ENCODE results near the gene GASK1A. TPM values are rescaled to one million over a fixed set of nuclear protein-coding genes. Genes with fewer than 3 reads are reported as not detected.
A peak's percentile ranks its signal among the peaks of the same experiment; 100 is the strongest.

GASK1A gene
- total RNA-seq, 1 donor from 2014 or later, result 5.9 TPM

GRCh38 chr3:43021186-43021585, 42.1 kb downstream of the GASK1A start:
- Histone ChIP-seq H3K4me3 (no peak overlapping the region), H3K27me3 (ENCODE audit: low read depth) (no peaks in the 10 kb centered on the region), H3K27ac (no peak overlapping the region), H3K4me1 (no peaks in the 10 kb centered on the region), H3K36me3 (no peaks in the 10 kb centered on the region), H3K9me3 (peaks cover 1% of the 10 kb centered on the region)
- intact Hi-C loops (cut with DNase I), result no loop called here
- TF ChIP-seq CTCF (IDR thresholded peaks at IDR 0.05), result no peak
- ATAC-seq (no peak), DNase-seq (no peak)

DNA sequence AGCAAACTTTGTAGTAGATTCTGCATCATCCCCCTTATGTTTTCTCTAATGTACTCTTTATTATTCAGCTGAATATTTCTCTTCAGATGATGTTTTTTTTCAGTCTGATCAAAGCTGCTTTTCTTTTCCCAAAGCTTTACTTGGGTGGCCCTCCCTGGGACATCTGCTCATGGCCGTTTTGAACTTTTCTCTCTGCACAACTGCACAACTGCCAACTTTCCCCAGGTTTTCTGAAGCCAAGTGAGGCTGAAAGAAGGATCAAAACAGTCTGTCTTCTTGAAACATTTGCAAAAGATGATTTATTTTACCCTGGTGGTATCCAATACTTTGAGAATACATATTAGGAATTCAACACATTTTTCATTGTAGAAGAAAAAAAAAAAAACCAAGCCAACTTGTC, 43.0 kb downstream of the GASK1A start:
- no peak for TF ChIP-seq CTCF (IDR thresholded peaks at IDR 0.05)
- no peak for ATAC-seq

GRCh38 chr3:43023066-43023465, 44.0 kb downstream of the GASK1A start:
- Histone ChIP-seq H3K9me3 (no peaks in the 10 kb centered on the region), H3K4me1 (no peaks in the 10 kb centered on the region), H3K27me3 (ENCODE audit: low read depth) (no peaks in the 10 kb centered on the region), H3K36me3 (no peaks in the 10 kb centered on the region), H3K27ac (no peak overlapping the region), H3K4me3 (no peak overlapping the region)
- TF ChIP-seq CTCF (IDR thresholded peaks at IDR 0.05), result no peak
- intact Hi-C loops (cut with DNase I), result no loop called here
- DNase-seq, result no peak
- ATAC-seq, result no peak

More for the DNA sequence above, 43.0 kb downstream of the GASK1A start:
- Histone ChIP-seq H3K4me1 (no peaks in the 10 kb centered on the region), H3K36me3 (no peaks in the 10 kb centered on the region), H3K9me3 (no peaks in the 10 kb centered on the region), H3K4me3 (no peak overlapping the region), H3K27me3 (ENCODE audit: low read depth) (no peaks in the 10 kb centered on the region), H3K27ac (no peak overlapping the region)
- no peak for DNase-seq
- intact Hi-C loops (cut with DNase I), result no loop called here

GRCh38 chr3:43023746-43024145, 44.6 kb downstream of the GASK1A start:
- ATAC-seq (no peak), DNase-seq (no peak)
- Histone ChIP-seq H3K4me1 (no peaks in the 10 kb centered on the region), H3K36me3 (no peaks in the 10 kb centered on the region), H3K27ac (no peak overlapping the region), H3K9me3 (no peaks in the 10 kb centered on the region), H3K4me3 (no peak overlapping the region), H3K27me3 (ENCODE audit: low read depth) (no peaks in the 10 kb centered on the region)
- no peak for TF ChIP-seq CTCF (IDR thresholded peaks at IDR 0.05)
- intact Hi-C loops (cut with DNase I), result no loop called here

GRCh38 chr3:43024181-43024885, 45.2 kb downstream of the GASK1A start:
- intact Hi-C loops (cut with DNase I), result no loop called here
- H3K9me3 ChIP-seq, result no peaks in the 10 kb centered on the region
- DNase-seq (no peak), ATAC-seq (peak in 1 of 2 donors; percentile 44)
- H3K36me3 ChIP-seq, result no peaks in the 10 kb centered on the region
- no peaks in the 10 kb centered on the region for H3K4me1 ChIP-seq
- no peak for TF ChIP-seq CTCF (IDR thresholded peaks at IDR 0.05)
- no peak overlapping the region for H3K27ac ChIP-seq
- H3K4me3 ChIP-seq, result no peak overlapping the region
- H3K27me3 ChIP-seq (ENCODE audit: low read depth), result no peaks in the 10 kb centered on the region

All from lower lobe of right lung (tissue), 2 donors.